CD14-positive monocyte (primary cell): Measurements from ENCODE around the gene LHPP. TPM values are rescaled to one million over a fixed set of nuclear protein-coding genes. Genes with fewer than 3 reads are reported as not detected.

Experiments
- DNase-seq, 3 donors: peaks; one replicate each; pipeline ENCODE4 v3.0.0-alpha.2; 2011 to 2022
- H2AFZ ChIP-seq: 2 replicates; pipeline ENCODE4 v1.6.0; 2012; ENCODE audit warnings: mild to moderate bottlenecking, low read depth, low read length, inconsistent platforms; ENCODE audit not compliant: insufficient read depth, poor library complexity, severe bottlenecking
- H3K27ac ChIP-seq, 2 donors: 1 replicate in 1 of 2; 2 replicates in 1 of 2; pipeline ENCODE4 v1.5.1; 2012 to 2013; ENCODE audit warnings: low read length in 2 of 2, control low read depth in 1 of 2, inconsistent platforms in 1 of 2, low read depth in 1 of 2, mild to moderate bottlenecking in 1 of 2
- H3K27me3 ChIP-seq, 2 donors: one replicate each; pipeline versions ENCODE4 v1.6.0 to v1.6.1; 2011 to 2013; ENCODE audit warnings: low read length in 2 of 2; ENCODE audit not compliant: control insufficient read depth in 2 of 2, insufficient read depth in 2 of 2
- H3K36me3 ChIP-seq, 2 donors: replicated peaks in 1 of 2; 1 replicate in 1 of 2; 2 replicates in 1 of 2; pipeline versions ENCODE4 v1.5.1 to v1.6.1; 2012 to 2013; ENCODE audit warnings: low read length in 2 of 2, control low read depth in 1 of 2, inconsistent platforms in 1 of 2, mild to moderate bottlenecking in 1 of 2; ENCODE audit not compliant: insufficient read depth in 2 of 2, control insufficient read depth in 1 of 2
- H3K4me1 ChIP-seq, 2 donors: 1 replicate in 1 of 2; 2 replicates in 1 of 2; pipeline versions ENCODE4 v1.5.1 to v1.6.1; 2012 to 2013; ENCODE audit warnings: low read length in 2 of 2, control low read depth in 1 of 2, inconsistent platforms in 1 of 2, mild to moderate bottlenecking in 1 of 2, moderate library complexity in 1 of 2; ENCODE audit not compliant: insufficient read depth in 2 of 2, control insufficient read depth in 1 of 2
- H3K4me2 ChIP-seq: replicated peaks from 2 replicates; pipeline ENCODE3; 2012; ENCODE audit warnings: low read length, moderate library complexity, mild to moderate bottlenecking; ENCODE audit not compliant: poor library complexity, severe bottlenecking; ENCODE audit errors: extremely low read depth
- H3K4me3 ChIP-seq, 3 experiments: fragments of 200-600 bp in 1 of 3; sonication (generic) in 1 of 3; replicated peaks in 1 of 3; 1 replicate in 2 of 3; 2 replicates in 1 of 3; pipeline ENCODE4 v1.5.1; 2011 to 2013; ENCODE audit warnings: low read length in 3 of 3, mild to moderate bottlenecking in 3 of 3, control low read depth in 2 of 3, low read depth in 2 of 3, inconsistent platforms in 1 of 3, moderate library complexity in 1 of 3
- H3K79me2 ChIP-seq: 2 replicates; pipeline ENCODE4 v1.6.0; 2012; ENCODE audit warnings: mild to moderate bottlenecking, control low read depth, inconsistent platforms, low read length, moderate library complexity; ENCODE audit not compliant: insufficient read depth
- H3K9ac ChIP-seq: 2 replicates; pipeline ENCODE4 v1.6.0; 2017; ENCODE audit warnings: low read length, mild to moderate bottlenecking; ENCODE audit not compliant: insufficient read depth, poor library complexity, severe bottlenecking
- H3K9me3 ChIP-seq, 2 donors: replicated peaks in 1 of 2; 1 replicate in 1 of 2; 2 replicates in 1 of 2; pipeline versions ENCODE4 v1.5.1 to v1.6.1; 2012 to 2013; ENCODE audit warnings: low read length in 2 of 2, control low read depth in 1 of 2; ENCODE audit not compliant: control insufficient read depth in 1 of 2, insufficient read depth in 1 of 2
- H4K20me1 ChIP-seq: 2 replicates; pipeline ENCODE4 v1.6.0; 2012; ENCODE audit warnings: mild to moderate bottlenecking, low read length, control low read depth, moderate library complexity; ENCODE audit not compliant: insufficient read depth
- H3K27ac Mint-ChIP-seq, 7 donors: one replicate each; pipeline ENCODE4 v1.8.0; 2020; ENCODE audit warnings: mild to moderate bottlenecking in 7 of 7, mixed read lengths in 7 of 7, moderate library complexity in 6 of 7, inconsistent platforms in 2 of 7
- H3K27me3 Mint-ChIP-seq, 3 donors: one replicate each; pipeline ENCODE4 v1.8.0; 2021 to 2022; ENCODE audit warnings: low read depth in 3 of 3, mild to moderate bottlenecking in 3 of 3, mixed read lengths in 3 of 3, moderate library complexity in 3 of 3, inconsistent platforms in 1 of 3
- H3K36me3 Mint-ChIP-seq, 2 donors: one replicate each; pipeline ENCODE4 v1.8.0; 2020; ENCODE audit warnings: mixed read lengths in 2 of 2, inconsistent platforms in 1 of 2, mild to moderate bottlenecking in 1 of 2
- H3K4me1 Mint-ChIP-seq: one replicate; pipeline ENCODE4 v1.8.0; 2020; ENCODE audit warnings: mild to moderate bottlenecking, mixed read lengths
- H3K4me3 Mint-ChIP-seq, 2 donors: one replicate each; pipeline ENCODE4 v1.8.0; 2020; ENCODE audit warnings: mild to moderate bottlenecking in 2 of 2, mixed read lengths in 2 of 2, moderate library complexity in 1 of 2
- H3K9me3 Mint-ChIP-seq, 7 donors: one replicate each; pipeline ENCODE4 v1.8.0; 2020 to 2022; ENCODE audit warnings: mixed read lengths in 7 of 7, mild to moderate bottlenecking in 6 of 7, moderate library complexity in 6 of 7, inconsistent platforms in 2 of 7
- CTCF ChIP-seq: fragments of 200-600 bp; IDR thresholded peaks from one replicate; pipeline ENCODE4 v1.8.0; 2022; ENCODE audit warnings: antibody characterized with exemption, mild to moderate bottlenecking
- WGBS: methylation state at CpG from one replicate; pipeline ENCODE4 v1.1.5; 2013; ENCODE audit warnings: missing lambda C conversion rate; ENCODE audit not compliant: insufficient coverage; 5-methylcytosine and 5-hydroxymethylcytosine counted together
- intact Hi-C, 2 donors: fragments of 100-400 bp; cut with micrococcal nuclease; formaldehyde crosslinking; loops; one replicate each; pipeline versions ENCODE4 v1.15.0 to v1.15.1; 2023
- polyA plus RNA-seq, 3 donors: library from polyadenylated mRNA; depleted of rRNA in 1 of 3; unstranded in 2 of 3; stranded (reverse) in 1 of 3; fragments of 300-500 nt in 2 of 3; fragments of >200 nt in 1 of 3; fragmentation: Illumina TruSeq in 2 of 3; gene quantifications; 1 replicate in 2 of 3; 2 replicates in 1 of 3; pipeline ENCODE4 v1.2.3, GENCODE V29; 2012 to 2021

Gene LHPP
- polyA plus RNA-seq, 3 donors, result 15.2 to 20.6 (median 19.5) TPM

DNA sequence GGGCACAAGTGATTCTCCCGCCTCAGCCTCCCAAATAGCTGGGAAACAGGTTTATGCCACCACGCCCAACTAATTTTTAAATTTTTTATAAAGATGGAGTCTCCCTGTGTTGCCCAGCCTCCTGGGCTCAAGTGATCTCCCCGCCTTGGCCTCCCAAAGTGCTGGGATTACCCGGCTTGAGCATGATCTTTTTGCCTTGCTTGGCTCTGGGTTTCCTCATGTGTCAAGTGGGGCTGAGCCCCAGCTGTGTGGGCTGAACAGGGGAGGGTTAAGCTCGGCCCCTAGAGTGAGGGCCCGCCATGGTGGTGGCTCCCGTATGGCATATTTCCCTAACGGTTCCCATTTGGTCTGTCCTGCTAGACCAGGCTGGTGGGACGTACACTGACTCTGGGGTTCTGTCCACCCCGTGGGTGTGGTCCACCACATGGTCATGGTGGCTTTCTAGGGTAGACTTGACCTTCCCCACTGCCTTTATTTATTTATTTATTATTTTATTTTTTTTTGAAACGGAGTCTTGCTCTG lies 66.3 kb downstream of the LHPP start:
- DNase-seq, result no peak
- H3K4me1 ChIP-seq, result peaks cover 12 to 22% of the 10 kb centered on the region in 2 donors
- Mint-ChIP-seq H3K4me1 (peaks cover 21% of the 10 kb centered on the region), H3K4me3 (no peak overlapping the region), H3K36me3 (no peaks in the 10 kb centered on the region), H3K27ac (no peak overlapping the region), H3K9me3 (peaks cover 0 to 2% (median 0%) of the 10 kb centered on the region in 7 donors), H3K27me3 (peaks cover 2% of the 10 kb centered on the region in 3 donors)
- H3K4me3 ChIP-seq, result no peak overlapping the region
- H3K27me3 ChIP-seq, result no peaks in the 10 kb centered on the region
- WGBS, result 100% methylated on average over 2 of the region's 11 CpGs
- H3K9me3 ChIP-seq, result no peaks in the 10 kb centered on the region
- TF ChIP-seq CTCF, result no peak
- H3K79me2 ChIP-seq, result no peaks in the 10 kb centered on the region
- intact Hi-C loops, result no loop called here
- no peaks in the 10 kb centered on the region for H3K36me3 ChIP-seq
- no peak overlapping the region for H3K9ac ChIP-seq
- no peak overlapping the region for H3K27ac ChIP-seq
- H3K4me2 ChIP-seq, result no peak overlapping the region
- no peak overlapping the region for H2AFZ ChIP-seq
- no peaks in the 10 kb centered on the region for H4K20me1 ChIP-seq

- H3K4me1 Mint-ChIP-seq, result peaks cover 19% of the 10 kb centered on the region
- peaks cover 0 to 2% (median 0%) of the 10 kb centered on the region in 7 donors for H3K9me3 Mint-ChIP-seq
- peaks cover 2 to 3% (median 3%) of the 10 kb centered on the region in 3 donors for H3K27me3 Mint-ChIP-seq
- Histone ChIP-seq H3K4me1 (peaks cover 8 to 17% of the 10 kb centered on the region in 2 donors), H3K4me2 (no peak overlapping the region), H3K79me2 (no peaks in the 10 kb centered on the region), H4K20me1 (no peaks in the 10 kb centered on the region), H3K27me3 (no peaks in the 10 kb centered on the region), H3K9me3 (no peaks in the 10 kb centered on the region), H3K27ac (no peak overlapping the region), H2AFZ (no peak overlapping the region), H3K9ac (no peak overlapping the region), H3K4me3 (no peak overlapping the region), H3K36me3 (no peaks in the 10 kb centered on the region)
- no peak overlapping the region for H3K4me3 Mint-ChIP-seq
- no peak for DNase-seq
- WGBS, result 68% methylated on average over 13 of the region's 17 CpGs
- H3K27ac Mint-ChIP-seq, result no peak overlapping the region
- intact Hi-C loops, result loop anchor here (2.0 to 10.0 kb wide), 4 partner anchors 95 to 298 kb away; partner anchors contain the start of gene FAM53B (in 2 of the 2)
- TF ChIP-seq CTCF, result no peak
- H3K36me3 Mint-ChIP-seq, result no peaks in the 10 kb centered on the region
Measured at GRCh38 chr10:124529661-124530214, 68.1 kb downstream of the LHPP start.
